ENCODE results near the gene CCDC7.
"Not testable (repeated sequence)": the region's sequence is repeated elsewhere in the genome, so short reads cannot be mapped to it uniquely, and the experiment has no call there.

Gene CCDC7

GRCh38 chr10:32738958-32739357 lies 293.0 kb downstream of the CCDC7 start:
- DNase-seq: no peak

DNA sequence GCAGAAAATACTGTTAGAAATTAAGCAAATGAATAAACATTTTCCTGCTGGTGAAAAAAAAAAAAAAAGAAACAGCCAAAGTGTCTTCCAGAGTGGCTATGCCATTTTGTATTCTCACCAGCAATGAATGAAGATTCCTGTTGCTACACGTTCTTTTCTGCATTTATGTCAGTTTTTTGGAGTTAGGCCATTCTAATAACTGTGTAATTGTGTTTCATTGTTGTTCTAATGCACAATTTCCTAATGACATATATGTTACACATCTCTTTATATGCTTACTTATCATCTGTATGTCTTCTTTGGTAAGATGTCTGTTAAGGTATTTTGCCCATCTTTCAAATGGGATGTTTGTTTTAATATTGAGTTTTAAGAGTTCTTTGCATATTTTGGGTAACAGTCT lies 298.4 kb downstream of the CCDC7 start:
- DNase-seq: no peak

GRCh38 chr10:32746869-32747268 lies 300.9 kb downstream of the CCDC7 start:
- no peak for DNase-seq

- no peak for DNase-seq
Measured at GRCh38 chr10:32751582-32751981, 305.6 kb downstream of the CCDC7 start.

- DNase-seq: not testable (repeated sequence)
Measured at GRCh38 chr10:32754900-32755299, 309.0 kb downstream of the CCDC7 start.

GRCh38 chr10:32771217-32771616 lies 325.3 kb downstream of the CCDC7 start:
- DNase-seq: no peak

GRCh38 chr10:32773105-32773504 lies 327.2 kb downstream of the CCDC7 start:
- no peak for DNase-seq

DNA sequence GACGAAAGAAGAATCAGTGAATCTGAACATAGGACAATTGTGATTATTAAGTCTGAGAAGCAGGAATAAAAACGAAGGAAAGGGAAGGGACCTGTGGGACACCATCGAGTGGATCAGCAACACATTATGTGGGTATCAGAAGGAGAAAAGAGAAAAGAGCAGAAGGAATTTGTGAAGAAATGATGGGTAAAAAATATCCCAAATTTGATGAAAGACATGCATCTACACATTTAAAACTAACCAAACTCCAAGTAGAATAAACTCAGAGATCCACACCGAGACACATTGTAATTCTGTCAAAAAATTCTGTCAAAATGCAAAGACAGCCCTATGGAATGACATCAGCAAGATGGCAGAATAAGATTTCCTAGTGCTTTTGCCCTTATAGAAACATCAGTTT lies 341.0 kb downstream of the CCDC7 start:
- DNase-seq: no peak

DNA sequence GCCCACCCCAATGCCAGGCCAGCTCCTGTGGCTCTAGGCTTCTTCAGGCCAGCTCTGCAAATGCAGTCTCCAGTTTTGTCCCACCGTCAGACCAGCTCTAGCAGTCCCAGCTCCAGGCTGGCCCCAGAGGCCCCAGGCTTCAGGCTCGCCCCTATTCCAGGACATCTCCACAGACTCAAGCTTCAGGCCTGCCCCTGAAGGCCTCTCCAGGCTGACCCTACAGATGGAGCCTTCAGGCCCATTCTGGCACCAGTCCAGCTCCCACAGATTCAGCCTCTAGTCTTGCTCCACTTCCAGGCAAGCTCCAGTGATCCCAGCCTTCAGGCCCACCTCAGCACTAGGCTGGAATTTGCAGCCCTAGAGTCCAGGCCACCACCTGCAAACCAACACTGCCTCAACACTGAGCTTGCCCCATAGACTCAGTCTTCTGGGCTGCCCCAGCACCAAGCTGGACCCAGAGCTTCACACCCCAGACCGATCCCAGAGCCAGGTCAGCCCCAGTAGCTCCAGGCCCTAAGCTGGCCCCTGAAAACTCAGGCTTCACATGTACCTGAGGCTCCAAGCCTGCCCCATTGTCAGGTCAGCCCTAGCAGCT lies 341.8 kb downstream of the CCDC7 start:
- DNase-seq: no peak

GRCh38 chr10:32788359-32788758 lies 342.4 kb downstream of the CCDC7 start:
- no peak for DNase-seq

GRCh38 chr10:32790483-32790882 lies 344.5 kb downstream of the CCDC7 start:
- no peak for DNase-seq

DNA sequence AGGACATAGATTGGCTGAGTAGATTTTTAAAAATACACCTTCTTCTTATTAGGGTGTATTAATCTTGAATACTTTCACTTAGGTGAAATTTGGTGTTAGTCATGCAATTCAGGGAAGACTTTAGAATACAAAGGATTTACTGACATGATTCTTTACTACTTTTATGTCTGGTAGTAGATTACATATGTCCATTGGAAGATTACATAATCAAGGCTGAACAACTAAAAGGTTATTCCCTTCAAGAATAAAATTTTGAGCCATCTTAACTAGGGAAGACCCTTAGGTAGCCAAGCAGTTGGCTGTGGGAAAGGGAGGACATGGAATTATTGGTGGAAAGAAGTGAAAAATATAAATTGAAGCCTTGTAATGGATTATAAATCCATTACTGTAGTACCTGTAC lies 347.1 kb downstream of the CCDC7 start:
- DNase-seq: no peak

DNA sequence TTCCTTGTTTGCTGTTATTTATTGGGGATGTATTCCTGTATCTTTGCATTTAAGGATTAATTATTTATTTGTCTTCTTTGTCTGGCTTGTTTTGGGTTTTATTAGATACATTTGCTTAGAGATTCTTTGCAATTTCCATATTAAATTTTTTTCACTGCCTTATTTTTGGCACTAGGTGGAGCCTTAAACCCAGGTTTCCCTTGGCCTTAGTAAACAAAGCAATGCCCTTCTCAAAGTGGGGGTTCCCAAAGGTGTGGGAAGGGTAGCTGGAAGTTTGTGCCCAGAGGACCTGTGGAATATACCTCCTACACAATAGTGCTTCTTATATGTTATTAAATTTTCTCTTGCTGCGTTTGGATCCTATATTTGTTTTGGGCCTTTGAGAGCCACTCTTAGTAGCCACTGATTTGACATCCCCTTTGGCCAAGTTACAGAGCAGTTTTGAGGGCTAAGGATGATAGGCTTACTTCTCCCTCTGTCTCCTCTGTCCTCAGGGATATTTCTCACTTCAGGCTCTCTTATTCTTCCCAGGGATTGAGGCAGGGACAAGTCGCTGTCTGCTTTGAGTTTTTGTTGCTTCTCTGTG lies 349.8 kb downstream of the CCDC7 start:
- DNase-seq: peak; percentile 28

GRCh38 chr10:32797393-32797792 lies 351.5 kb downstream of the CCDC7 start:
- not testable (repeated sequence) for DNase-seq

GRCh38 chr10:32846974-32847373 lies 401.0 kb downstream of the CCDC7 start:
- DNase-seq: no peak

- DNase-seq: no peak
Measured at GRCh38 chr10:32851301-32851700, 405.4 kb downstream of the CCDC7 start.

DNA sequence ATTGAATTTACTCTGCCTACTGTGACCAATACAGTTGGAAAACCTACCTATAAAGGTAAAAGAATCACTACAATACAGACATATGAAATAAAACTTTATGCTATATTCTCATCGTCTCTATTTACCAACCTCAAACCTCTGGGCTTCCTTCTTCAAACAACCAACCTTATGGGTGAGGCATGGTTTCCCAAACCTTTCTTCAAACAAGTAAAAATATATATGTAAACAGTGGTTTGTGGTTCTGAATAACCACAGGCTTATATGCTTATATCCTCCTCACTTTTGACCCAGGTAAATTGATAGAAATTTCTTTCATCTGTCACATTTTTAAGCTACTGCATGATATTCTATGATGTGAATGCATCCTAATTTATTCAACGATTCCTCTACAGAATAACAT lies 408.5 kb downstream of the CCDC7 start:
- no peak for DNase-seq

GRCh38 chr10:32865170-32865569 lies 419.2 kb downstream of the CCDC7 start:
- DNase-seq: no peak

- DNase-seq: no peak
Measured at GRCh38 chr10:32877915-32878314, 432.0 kb downstream of the CCDC7 start.

DNA sequence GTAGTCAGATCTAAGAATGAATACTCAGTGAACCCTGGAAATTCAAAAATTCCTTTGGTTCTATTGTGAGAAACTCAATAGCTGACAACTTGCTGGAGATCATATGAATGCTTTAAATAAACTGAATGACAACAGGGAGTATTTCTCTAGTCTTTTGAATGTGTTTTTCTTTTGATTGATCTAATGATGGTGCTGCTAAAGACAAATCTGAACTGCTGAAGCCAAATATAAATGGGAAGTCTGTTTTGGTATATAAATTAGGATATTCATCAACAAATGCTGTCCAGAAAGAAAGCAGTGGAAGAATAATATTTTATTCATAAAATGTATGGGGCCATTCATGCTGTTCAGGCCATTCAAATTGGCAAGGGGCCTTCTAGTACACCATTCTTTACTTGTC lies 432.7 kb downstream of the CCDC7 start:
- no peak for DNase-seq

DNA sequence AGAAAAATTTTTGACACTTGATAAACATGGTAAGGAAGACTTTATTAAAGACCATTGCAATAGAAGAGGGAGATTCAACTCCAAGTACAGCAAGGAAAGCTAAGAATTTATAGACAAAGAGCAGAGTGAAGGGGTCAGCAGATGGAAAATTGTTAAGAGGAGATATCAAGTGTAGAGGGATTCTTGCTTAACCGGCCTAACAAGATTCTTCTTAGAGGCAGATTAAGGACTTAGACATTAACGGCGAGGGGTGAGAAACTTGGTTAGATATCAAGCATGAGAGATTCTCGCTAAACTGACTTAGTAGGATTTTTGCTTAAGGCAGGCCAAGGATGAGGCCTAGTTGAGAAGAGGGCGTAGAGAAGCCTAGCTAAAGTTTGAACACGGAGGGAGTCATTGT lies 436.1 kb downstream of the CCDC7 start:
- DNase-seq: no peak

- DNase-seq: no peak
Measured at GRCh38 chr10:32887481-32887880, 441.5 kb downstream of the CCDC7 start.

DNA sequence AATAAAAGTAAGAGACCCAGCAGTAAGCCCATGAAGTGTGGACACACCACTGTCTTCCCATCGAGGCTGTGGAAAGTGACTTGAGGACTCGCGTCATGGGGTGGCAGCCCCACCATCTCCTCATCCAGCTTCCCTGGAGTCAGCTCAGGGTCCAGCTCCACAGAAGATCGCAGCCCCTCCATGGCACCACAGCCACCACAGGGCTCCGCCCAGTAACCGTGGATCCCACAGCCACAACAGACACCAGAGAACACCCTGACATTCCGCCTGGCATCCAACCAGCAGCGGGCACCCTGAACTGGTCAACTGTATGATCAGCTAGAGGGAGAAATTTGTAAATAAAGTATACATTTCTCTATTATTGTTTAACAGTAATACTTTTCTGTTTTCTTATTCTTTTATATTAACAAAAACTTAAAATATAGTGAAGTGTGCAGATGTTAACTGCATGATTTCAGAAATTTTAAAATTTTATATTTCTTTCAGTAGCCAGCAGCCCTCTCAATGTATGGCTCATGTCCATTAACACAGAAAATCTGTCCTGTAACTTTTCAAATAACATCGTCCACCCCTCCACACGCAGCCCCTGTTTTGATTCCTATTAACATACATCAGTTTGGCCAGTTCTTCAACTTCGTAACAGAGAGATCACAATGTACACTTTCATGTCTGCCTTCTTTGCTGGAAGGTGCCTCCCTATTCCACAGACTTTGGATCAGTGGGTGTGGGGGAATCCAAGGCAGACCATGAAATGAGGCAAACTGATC lies 442.4 kb downstream of the CCDC7 start:
- no peak for DNase-seq

GRCh38 chr10:32889631-32890212 lies 443.8 kb downstream of the CCDC7 start:
- no peak for DNase-seq
